HG03432 (cell line): ENCODE measurements around the gene CCT8.
A peak's percentile ranks its signal among the peaks of the same experiment; 100 is the strongest.

Source experiments
- ATAC-seq: cut with Tn5 transposase; IDR thresholded peaks from one replicate; pipeline ENCODE4 v1.9.1; 2021; ENCODE audit warnings: mild to moderate bottlenecking, moderate library complexity; ENCODE audit not compliant: unreplicated experiment

Gene CCT8

GRCh38 chr21:29073222-29074006, at the start of gene CCT8:
Gene CCT8 (minus strand): TSS chr21:29073648. CDS start chr21:29073590, 58 bp downstream.
- ATAC-seq: peak; percentile 95

GRCh38 chr21:29121759-29122158, 48.3 kb upstream of the CCT8 start:
- ATAC-seq: peak; percentile 55

- ATAC-seq: peak; percentile 72
Observed at GRCh38 chr21:29117372-29117955, 44.0 kb upstream of the CCT8 start.

- ATAC-seq: no peak
Observed at GRCh38 chr21:29115899-29116298, 42.5 kb upstream of the CCT8 start.

- ATAC-seq: no peak
Observed at GRCh38 chr21:29114765-29115500, 41.5 kb upstream of the CCT8 start.

GRCh38 chr21:29105218-29105617, 31.8 kb upstream of the CCT8 start:
- ATAC-seq: no peak

GRCh38 chr21:29104239-29104708, 30.8 kb upstream of the CCT8 start:
- ATAC-seq: no peak

GRCh38 chr21:29102791-29103257, 29.4 kb upstream of the CCT8 start:
- no peak for ATAC-seq

- ATAC-seq: no peak
Observed at GRCh38 chr21:29098156-29098555, 24.7 kb upstream of the CCT8 start.

GRCh38 chr21:29096218-29097015, 23.0 kb upstream of the CCT8 start:
- ATAC-seq: no peak

- ATAC-seq: no peak
Observed at GRCh38 chr21:29092102-29092959, 18.9 kb upstream of the CCT8 start.

GRCh38 chr21:29091033-29091432, 17.6 kb upstream of the CCT8 start:
- no peak for ATAC-seq

- no peak for ATAC-seq
Observed at GRCh38 chr21:29085106-29085752, 11.8 kb upstream of the CCT8 start.

GRCh38 chr21:29084372-29084771, 10.9 kb upstream of the CCT8 start:
- no peak for ATAC-seq

- ATAC-seq: no peak
Observed at GRCh38 chr21:29083306-29083705, 9.9 kb upstream of the CCT8 start.

GRCh38 chr21:29082046-29082815, 8.8 kb upstream of the CCT8 start:
- ATAC-seq: no peak

- ATAC-seq: no peak
Observed at GRCh38 chr21:29080454-29080941, 7.0 kb upstream of the CCT8 start.
